Suppressor macrophage treated with lipopolysaccharide for 4 hours (primary cell): ENCODE measurements around the gene GYPA.
"Not testable (repeated sequence)": the region's sequence is repeated elsewhere in the genome, so short reads cannot be mapped to it uniquely, and the experiment has no call there.

Source experiments
- DNase-seq: peaks from one replicate; pipeline ENCODE4 v3.0.0-alpha.2; 2020

GYPA gene

GRCh38 chr4:144140594-144141295 lies at the start of gene GYPA:
GYPA (minus strand) TSS chr4:144140718; CDS start chr4:144140635, 83 bp downstream.
- not testable (repeated sequence) for DNase-seq

GRCh38 chr4:144190009-144190408 lies 49.5 kb upstream of the GYPA start:
- no peak for DNase-seq

GRCh38 chr4:144189121-144189520 lies 48.6 kb upstream of the GYPA start:
- no peak for DNase-seq

GRCh38 chr4:144185086-144185485 lies 44.6 kb upstream of the GYPA start:
- DNase-seq = no peak

GRCh38 chr4:144183165-144183564 lies 42.6 kb upstream of the GYPA start:
- no peak for DNase-seq

GRCh38 chr4:144181391-144181790 lies 40.9 kb upstream of the GYPA start:
- DNase-seq = no peak

GRCh38 chr4:144179152-144179739 lies 38.7 kb upstream of the GYPA start:
- DNase-seq = no peak

- no peak for DNase-seq
These were observed 37.9 kb upstream of the GYPA start for GRCh38 chr4:144178414-144178813.

GRCh38 chr4:144176476-144176875 lies 36.0 kb upstream of the GYPA start:
- DNase-seq = no peak

- DNase-seq = peak; percentile 70
These were observed 34.0 kb upstream of the GYPA start for GRCh38 chr4:144174401-144175067.

- no peak for DNase-seq
These were observed 31.2 kb upstream of the GYPA start for GRCh38 chr4:144171697-144172096.

- no peak for DNase-seq
These were observed 28.7 kb upstream of the GYPA start for GRCh38 chr4:144169211-144169610.

GRCh38 chr4:144154044-144154443 lies 13.5 kb upstream of the GYPA start:
- DNase-seq = no peak

GRCh38 chr4:144142690-144143326 lies 2.3 kb upstream of the GYPA start:
- peak; percentile 31 for DNase-seq

- no peak for DNase-seq
These were observed 975 bp upstream of the GYPA start for GRCh38 chr4:144141493-144141892.

GRCh38 chr4:144139991-144140390 lies 527 bp downstream of the GYPA start:
- not testable (repeated sequence) for DNase-seq

- not testable (repeated sequence) for DNase-seq
These were observed 971 bp downstream of the GYPA start for GRCh38 chr4:144139547-144139946.

GRCh38 chr4:144138239-144138638 lies 2.3 kb downstream of the GYPA start:
- not testable (repeated sequence) for DNase-seq

GRCh38 chr4:144137137-144137931 lies 3.2 kb downstream of the GYPA start:
- DNase-seq = not testable (repeated sequence)

- DNase-seq = not testable (repeated sequence)
These were observed 4.3 kb downstream of the GYPA start for GRCh38 chr4:144136189-144136588.

- not testable (repeated sequence) for DNase-seq
These were observed 10.4 kb downstream of the GYPA start for GRCh38 chr4:144130167-144130566.

- not testable (repeated sequence) for DNase-seq
These were observed 11.1 kb downstream of the GYPA start for GRCh38 chr4:144129336-144129875.
